ENCODE data around the gene CHAT.

CHAT gene

GRCh38 chr10:49597426-49598163, 16.2 kb upstream of the CHAT start:
- no peak for DNase-seq

GRCh38 chr10:49598164-49598856, 15.5 kb upstream of the CHAT start:
- DNase-seq: no peak

- peak in 1 of 2 experiments; percentile 5 for DNase-seq
Measured at GRCh38 chr10:49598986-49599385, 14.9 kb upstream of the CHAT start.

GRCh38 chr10:49599546-49599945, 14.3 kb upstream of the CHAT start:
- no peak for DNase-seq

GRCh38 chr10:49600046-49600445, 13.8 kb upstream of the CHAT start:
- DNase-seq: no peak

- DNase-seq: no peak
Measured at GRCh38 chr10:49600781-49601400, 12.9 kb upstream of the CHAT start.

GRCh38 chr10:49601857-49602256, 12.0 kb upstream of the CHAT start:
- DNase-seq: no peak

GRCh38 chr10:49602380-49603023, 11.3 kb upstream of the CHAT start:
- no peak for DNase-seq

GRCh38 chr10:49605216-49605938, 8.5 kb upstream of the CHAT start:
- DNase-seq: no peak

- DNase-seq: no peak
Measured at GRCh38 chr10:49605939-49606509, 7.8 kb upstream of the CHAT start.

GRCh38 chr10:49606981-49607535, 6.8 kb upstream of the CHAT start:
- DNase-seq: no peak

GRCh38 chr10:49608166-49609005, 5.5 kb upstream of the CHAT start:
- DNase-seq: no peak

GRCh38 chr10:49609006-49609282, 4.9 kb upstream of the CHAT start:
- DNase-seq: no peak

GRCh38 chr10:49609283-49610113, 4.3 kb upstream of the CHAT start:
- no peak for DNase-seq

- no peak for DNase-seq
Measured at GRCh38 chr10:49610114-49610457, 3.8 kb upstream of the CHAT start, which contains the start of gene SLC18A3. SLC18A3 (plus strand) TSS chr10:49610310; CDS start chr10:49610741, 431 bp downstream.

GRCh38 chr10:49610458-49611165, 3.2 kb upstream of the CHAT start:
- DNase-seq: no peak

GRCh38 chr10:49611166-49611815, 2.5 kb upstream of the CHAT start:
- no peak for DNase-seq

GRCh38 chr10:49611816-49612512, 1.9 kb upstream of the CHAT start:
- DNase-seq: no peak
